HT-29 (cell line): ENCODE data around the gene BACH2. TPM values are rescaled to one million over a fixed set of nuclear protein-coding genes. Genes with fewer than 3 reads are reported as not detected.
"Not testable (repeated sequence)": the region's sequence is repeated elsewhere in the genome, so short reads cannot be mapped to it uniquely, and the experiment has no call there.

Source experiments
- DNase-seq: peaks from one replicate; pipeline ENCODE4 v3.0.0-alpha.2; 2015; ENCODE audit warnings: low spot score
- total RNA-seq: library from RNA; depleted of rRNA; stranded (reverse); fragments of >200 nt; shearing (Covaris generic); gene quantifications from 2 replicates; pipeline ENCODE4 v1.2.3, GENCODE V29; 2014; rRNA removed

The BACH2 gene
- total RNA-seq: not detected in 2 replicates

GRCh38 chr6:90296341-90297114 lies at the start of gene BACH2:
BACH2 (minus strand) TSS chr6:90296843; CDS start chr6:90008844, 287,999 bp downstream.
- DNase-seq: peak; percentile 77

GRCh38 chr6:90343576-90343975 lies 46.9 kb upstream of the BACH2 start:
- DNase-seq: peak; percentile 4

- DNase-seq: no peak
These were observed 41.8 kb upstream of the BACH2 start for GRCh38 chr6:90338409-90338808.

- no peak for DNase-seq
These were observed 39.8 kb upstream of the BACH2 start for GRCh38 chr6:90336388-90336947.

- DNase-seq: no peak
These were observed 37.3 kb upstream of the BACH2 start for GRCh38 chr6:90333928-90334327.

GRCh38 chr6:90332978-90333543 lies 36.4 kb upstream of the BACH2 start:
- not testable (repeated sequence) for DNase-seq

- DNase-seq: no peak
These were observed 32.9 kb upstream of the BACH2 start for GRCh38 chr6:90329386-90330077.

- DNase-seq: no peak
These were observed 31.4 kb upstream of the BACH2 start for GRCh38 chr6:90328004-90328403.

GRCh38 chr6:90326404-90327057 lies 29.9 kb upstream of the BACH2 start:
- DNase-seq: no peak

GRCh38 chr6:90323706-90324105 lies 27.1 kb upstream of the BACH2 start:
- DNase-seq: no peak

- DNase-seq: no peak
These were observed 26.4 kb upstream of the BACH2 start for GRCh38 chr6:90322976-90323474.

- DNase-seq: no peak
These were observed 23.5 kb upstream of the BACH2 start for GRCh38 chr6:90319979-90320685.

GRCh38 chr6:90319044-90319443 lies 22.4 kb upstream of the BACH2 start:
- no peak for DNase-seq

- no peak for DNase-seq
These were observed 19.3 kb upstream of the BACH2 start for GRCh38 chr6:90315986-90316385.

GRCh38 chr6:90315354-90315950 lies 18.8 kb upstream of the BACH2 start:
- DNase-seq: no peak

GRCh38 chr6:90314514-90314913 lies 17.9 kb upstream of the BACH2 start:
- DNase-seq: no peak

- no peak for DNase-seq
These were observed 14.9 kb upstream of the BACH2 start for GRCh38 chr6:90311569-90311968.

- DNase-seq: no peak
These were observed 9.3 kb upstream of the BACH2 start for GRCh38 chr6:90305800-90306448.

- no peak for DNase-seq
These were observed 7.7 kb upstream of the BACH2 start for GRCh38 chr6:90304308-90304707.

GRCh38 chr6:90303039-90303438 lies 6.4 kb upstream of the BACH2 start:
- DNase-seq: no peak
